Endodermal cell (in vitro differentiated cells): ENCODE data around the gene GLIS2. TPM values are rescaled to one million over a fixed set of nuclear protein-coding genes. Genes with fewer than 3 reads are reported as not detected.

Experiments used
- DNase-seq: peaks from one replicate; pipeline ENCODE4 v3.0.0-alpha.2; 2017
- H3K27ac ChIP-seq: 2 replicates; pipeline ENCODE4 v1.5.1; 2013; ENCODE audit warnings: mild to moderate bottlenecking, low read depth, low read length, moderate library complexity
- H3K27me3 ChIP-seq: 2 replicates; pipeline ENCODE4 v1.6.1; 2013; ENCODE audit warnings: mild to moderate bottlenecking, low read length, moderate library complexity; ENCODE audit not compliant: insufficient read depth, control insufficient read depth, poor library complexity, severe bottlenecking
- H3K36me3 ChIP-seq: 2 replicates; pipeline ENCODE4 v1.7.0; 2013; ENCODE audit warnings: mild to moderate bottlenecking, low read length, moderate library complexity; ENCODE audit not compliant: control insufficient read depth, insufficient read depth
- H3K4me1 ChIP-seq: one replicate; pipeline ENCODE4 v1.7.0; 2013; ENCODE audit warnings: low read length; ENCODE audit not compliant: control insufficient read depth, insufficient read depth
- H3K4me3 ChIP-seq: 2 replicates; pipeline ENCODE4 v1.5.1; 2013; ENCODE audit warnings: mild to moderate bottlenecking, low read length, moderate library complexity
- H3K9ac ChIP-seq: 2 replicates; pipeline ENCODE4 v1.6.1; 2013; ENCODE audit warnings: mild to moderate bottlenecking, low read length, moderate library complexity; ENCODE audit not compliant: poor library complexity, severe bottlenecking; ENCODE audit errors: extremely low read depth
- H3K9me3 ChIP-seq: 2 replicates; pipeline ENCODE4 v1.6.1; 2013; ENCODE audit warnings: mild to moderate bottlenecking, low read length, moderate library complexity; ENCODE audit not compliant: control insufficient read depth
- H3K27ac Mint-ChIP-seq: 2 replicates; pipeline ENCODE4 v1.8.0; 2020; ENCODE audit warnings: mixed read lengths
- H3K27me3 Mint-ChIP-seq: 2 replicates; pipeline ENCODE4 v1.8.0; 2021; ENCODE audit warnings: mild to moderate bottlenecking, mixed read lengths; ENCODE audit not compliant: insufficient read depth
- H3K36me3 Mint-ChIP-seq: 2 replicates; pipeline ENCODE4 v1.8.0; 2020; ENCODE audit warnings: low read depth, mixed read lengths
- H3K4me1 Mint-ChIP-seq: 2 replicates; pipeline ENCODE4 v1.8.0; 2020; ENCODE audit warnings: mixed read lengths
- H3K4me3 Mint-ChIP-seq: 2 replicates; pipeline ENCODE4 v1.8.0; 2020; ENCODE audit warnings: mild to moderate bottlenecking, moderate library complexity, mixed read lengths
- H3K9me3 Mint-ChIP-seq: 2 replicates; pipeline ENCODE4 v1.8.0; 2020; ENCODE audit warnings: mild to moderate bottlenecking, mixed read lengths
- CTCF ChIP-seq: fragments of 200-600 bp; sonication (generic); conservative IDR thresholded peaks from 2 replicates; pipeline ENCODE4 v1.5.0; 2021; ENCODE audit warnings: antibody characterized with exemption, mild to moderate bottlenecking
- WGBS, 2 experiments: methylation state at CpG; one replicate each; pipeline versions ENCODE4 v1.1.5 to v1.1.7; 2013; ENCODE audit warnings: missing lambda C conversion rate in 2 of 2, mixed read lengths in 1 of 2; ENCODE audit not compliant: insufficient coverage in 1 of 2, insufficient read length in 1 of 2; 5-methylcytosine and 5-hydroxymethylcytosine counted together
- total RNA-seq, 2 donors: library from RNA; stranded (reverse); fragmentation: NEBNext Ultra II Directional in 1 of 2; extraction: Animal tissue kit (Norgen Biotek cat#: 25700) in 1 of 2; gene quantifications; 2 replicates in 1 of 2; 3 replicates in 1 of 2; pipeline ENCODE4 v1.2.1, GENCODE V29; 2021

GLIS2 gene
- total RNA-seq, 2 donors from 2014 or later = 9.1 to 13.2 TPM

GRCh38 chr16:4351880-4352279, 36.0 kb downstream of the GLIS2 start:
- DNase-seq = no peak
- Histone ChIP-seq H3K9me3 (no peaks in the 10 kb centered on the region), H3K36me3 (peaks cover 5% of the 10 kb centered on the region), H3K9ac (no peak overlapping the region), H3K4me1 (no peaks in the 10 kb centered on the region), H3K4me3 (no peak overlapping the region), H3K27me3 (no peaks in the 10 kb centered on the region), H3K27ac (no peak overlapping the region)
- peaks cover 4% of the 10 kb centered on the region for H3K4me1 Mint-ChIP-seq
- H3K4me3 Mint-ChIP-seq = peak overlapping the region; percentile 92
- no peak for TF ChIP-seq CTCF
- H3K27ac Mint-ChIP-seq = no peak overlapping the region
- H3K27me3 Mint-ChIP-seq = no peaks in the 10 kb centered on the region
- peaks cover 5% of the 10 kb centered on the region for H3K36me3 Mint-ChIP-seq
- no peaks in the 10 kb centered on the region for H3K9me3 Mint-ChIP-seq
- 84 to 85% methylated on average over 5 to 7 of the region's 7 CpGs for WGBS, 2 experiments

DNA sequence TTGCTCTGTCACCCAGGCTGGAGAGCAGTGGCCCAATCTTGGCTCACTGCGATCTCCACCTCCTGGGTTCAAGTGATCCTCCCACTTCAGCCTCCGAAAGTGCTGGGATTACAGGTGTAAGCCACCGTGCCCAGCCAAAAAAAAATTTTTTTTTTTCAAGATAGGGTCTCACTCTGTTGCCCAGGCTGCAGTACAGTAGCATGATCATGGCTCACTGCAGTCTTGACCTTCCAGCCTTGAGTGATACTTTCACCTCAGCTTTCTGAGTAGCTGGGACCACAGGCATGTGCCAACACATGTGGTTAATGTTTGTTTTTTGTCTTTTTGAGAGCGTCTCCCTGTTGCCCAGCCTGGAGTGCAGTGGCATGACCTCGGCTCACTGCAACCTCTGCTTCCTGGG, 37.0 kb downstream of the GLIS2 start:
- H3K4me3 ChIP-seq = no peak overlapping the region
- H3K36me3 ChIP-seq = no peaks in the 10 kb centered on the region
- no peak overlapping the region for H3K27ac Mint-ChIP-seq
- no peaks in the 10 kb centered on the region for H3K9me3 Mint-ChIP-seq
- peaks cover 4% of the 10 kb centered on the region for H3K4me1 Mint-ChIP-seq
- no peaks in the 10 kb centered on the region for H3K4me1 ChIP-seq
- H3K27me3 Mint-ChIP-seq = no peaks in the 10 kb centered on the region
- no peaks in the 10 kb centered on the region for H3K27me3 ChIP-seq
- no peak for DNase-seq
- H3K36me3 Mint-ChIP-seq = peaks cover 5% of the 10 kb centered on the region
- H3K4me3 Mint-ChIP-seq = no peak overlapping the region
- TF ChIP-seq CTCF = no peak
- no peaks in the 10 kb centered on the region for H3K9me3 ChIP-seq
- no peak overlapping the region for H3K9ac ChIP-seq
- WGBS, 2 experiments = 84 to 97% methylated on average over 4 to 5 of the region's 5 CpGs
- H3K27ac ChIP-seq = no peak overlapping the region

- DNase-seq = no peak
- H3K27ac ChIP-seq = no peak overlapping the region
- H3K27me3 ChIP-seq = no peaks in the 10 kb centered on the region
- H3K9me3 ChIP-seq = no peaks in the 10 kb centered on the region
- Mint-ChIP-seq H3K27ac (no peak overlapping the region), H3K4me1 (peaks cover 4% of the 10 kb centered on the region), H3K9me3 (no peaks in the 10 kb centered on the region), H3K36me3 (no peaks in the 10 kb centered on the region), H3K27me3 (no peaks in the 10 kb centered on the region), H3K4me3 (no peak overlapping the region)
- TF ChIP-seq CTCF = no peak
- H3K36me3 ChIP-seq = no peaks in the 10 kb centered on the region
- no peak overlapping the region for H3K4me3 ChIP-seq
- H3K9ac ChIP-seq = no peak overlapping the region
- 93 to 96% methylated on average over 3 to 4 of the region's 4 CpGs for WGBS, 2 experiments
- H3K4me1 ChIP-seq = no peaks in the 10 kb centered on the region
Observed at GRCh38 chr16:4353675-4354074, 37.8 kb downstream of the GLIS2 start.
